ENCODE results near the gene SAMD3. TPM values are rescaled to one million over a fixed set of nuclear protein-coding genes. Genes with fewer than 3 reads are reported as not detected.

Gene SAMD3
- total and polyA plus RNA-seq, 2 of the 8 experiments (the other 6 are each of a cell fraction or from before 2014, with no cell fraction given), result 1.8 to 1.9 TPM

GRCh38 chr6:130134582-130134981 lies 88.2 kb downstream of the SAMD3 start:
- no peaks in the 10 kb centered on the region; a peak in 1 of 7 replicates for H3K4me1 ChIP-seq (replicated peaks in 1 of 4; ENCODE audit: control insufficient read depth in 3 of 4, insufficient read depth in 4 of 4, low read length in 3 of 4)
- H2BK20ac ChIP-seq (ENCODE audit: low read length), result no peak overlapping the region
- no peak overlapping the region for H2AK5ac ChIP-seq (ENCODE audit: low read depth, low read length)
- no peaks in the 10 kb centered on the region for H3K79me1 ChIP-seq (ENCODE audit: low read depth, low read length)
- H3K36me3 ChIP-seq (ENCODE audit: control insufficient read depth in 2 of 4, insufficient read depth in 4 of 4, low read length in 3 of 4), result no peaks in the 10 kb centered on the region
- no peak for DNase-seq (ENCODE audit: low read depth in 1 of 2, low spot score in 2 of 2)
- no peak overlapping the region for H4K8ac ChIP-seq (ENCODE audit: extremely low read depth, insufficient read depth, low read length)
- no peak overlapping the region for H3K4me3 ChIP-seq (ENCODE audit: extremely low read depth in 1 of 4, insufficient read depth in 2 of 4, low read depth in 3 of 4, low read length in 4 of 4)
- H3K14ac ChIP-seq (ENCODE audit: insufficient read length), result no peak overlapping the region
- no peak overlapping the region for H2AFZ ChIP-seq (ENCODE audit: low read length)
- no peak overlapping the region for H2BK120ac ChIP-seq (replicated peaks; ENCODE audit: low read depth, low read length)
- ChIA-PET POLR2A (ENCODE audit: partially characterized antibody) (no interaction called here), CTCF (ENCODE audit: partially characterized antibody) (interaction anchor here (1.4 to 2.1 kb wide), 2 partner anchors 12 to 147 kb away, joined by 3 to 7 read pairs; no protein-coding TSS in a partner anchor)
- no peak overlapping the region for H2BK12ac ChIP-seq (ENCODE audit: low read depth, low read length)
- H3K18ac ChIP-seq (ENCODE audit: extremely low read depth, low read length), result no peak overlapping the region
- 81% methylated on average over 2 of the region's 2 CpGs; no CpG with 5 or more reads in 1 of the 2 experiments for WGBS, 2 experiments (ENCODE audit: extremely low coverage in 1 of 2, insufficient coverage in 1 of 2, insufficient read length in 1 of 2, insufficient replicate concordance in 2 of 2, low coverage in 1 of 2, low lambda C conversion rate in 2 of 2, missing lambda C conversion rate in 1 of 2)
- H3K4ac ChIP-seq (replicated peaks; ENCODE audit: insufficient read length, low read depth, low read length), result no peak overlapping the region
- H3K23me2 ChIP-seq (ENCODE audit: low read depth, low read length), result no peaks in the 10 kb centered on the region; the same call in 1 of the 2 replicates
- H3K9ac ChIP-seq (replicated peaks in 1 of 4; ENCODE audit: extremely low read depth in 1 of 4, low read depth in 3 of 4, low read length in 3 of 4), result no peak overlapping the region
- no peak for FAIRE-seq
- H3K27me3 ChIP-seq (replicated peaks in 1 of 4; ENCODE audit: control insufficient read depth in 3 of 4, extremely low read depth in 1 of 4, insufficient read depth in 3 of 4, low read length in 3 of 4), result no peaks in the 10 kb centered on the region
- H3K4me2 ChIP-seq (ENCODE audit: insufficient read depth in 1 of 2, low read depth in 2 of 2, low read length in 2 of 2), result no peak overlapping the region
- no peak overlapping the region for H2BK15ac ChIP-seq (ENCODE audit: low read length)
- no peak overlapping the region for H3K27ac ChIP-seq (ENCODE audit: low read depth, low read length)
- H3K56ac ChIP-seq (replicated peaks; ENCODE audit: insufficient read length, low read depth, low read length), result no peak overlapping the region
- H4K20me1 ChIP-seq (replicated peaks in 1 of 2; ENCODE audit: control insufficient read depth in 1 of 2, insufficient read depth in 2 of 2, low read length in 2 of 2), result no peaks in the 10 kb centered on the region
- TF ChIP-seq FOSL1 (IDR thresholded peaks at IDR 0.05; ENCODE audit: insufficient read depth, low read depth, low read length) (no peak), KDM1A (IDR thresholded peaks at IDR 0.05; ENCODE audit: borderline replicate concordance, low read length) (no peak), KDM5A (IDR thresholded peaks at IDR 0.05; ENCODE audit: low read length) (no peak), BACH1 (IDR thresholded peaks at IDR 0.05; ENCODE audit: low read length) (no peak), EGR1 (IDR thresholded peaks at IDR 0.05; ENCODE audit: borderline replicate concordance, low read depth, low read length) (no peak), TBP (IDR thresholded peaks at IDR 0.05; ENCODE audit: low read depth, low read length) (no peak), GABPA (IDR thresholded peaks at IDR 0.05; ENCODE audit: borderline replicate concordance, insufficient read depth, low read length) (no peak)
- H3K23ac ChIP-seq (ENCODE audit: insufficient read length), result no peak overlapping the region
- H3K79me2 ChIP-seq (ENCODE audit: control insufficient read depth in 1 of 2, insufficient read depth in 2 of 2, low read length in 2 of 2), result no peaks in the 10 kb centered on the region
- H2BK5ac ChIP-seq (ENCODE audit: low read depth, low read length), result no peak overlapping the region
- no peaks in the 10 kb centered on the region for H3K9me3 ChIP-seq (ENCODE audit: insufficient read depth in 2 of 2, low read depth in 1 of 2, low read length in 1 of 2)
- H4K5ac ChIP-seq (ENCODE audit: insufficient read length, low read depth, low read length), result no peak overlapping the region
- no peak overlapping the region for H4K91ac ChIP-seq (replicated peaks; ENCODE audit: insufficient read length, low read length)

Measured in H1 (cell line).